K562 (cell line): Measurements from ENCODE around the gene IRAK3. TPM values are rescaled to one million over a fixed set of nuclear protein-coding genes. Genes with fewer than 3 reads are reported as not detected.

Source experiments
- ADNP ChIP-seq: fragments of 200-800 bp; sonication (Bioruptor generic); IDR thresholded peaks from 2 replicates; pipeline ENCODE4 v1.6.1; 2016; ENCODE audit warnings: missing genetic modification characterization, missing compliant biosample characterization
- BRD9 ChIP-seq: fragments of 450-650 bp; IDR thresholded peaks from 2 replicates; pipeline ENCODE4 v1.6.1; 2018; ENCODE audit warnings: low read depth; ENCODE audit not compliant: partially characterized antibody
- CBFA2T2 ChIP-seq: fragments of 450-650 bp; conservative IDR thresholded peaks from 2 replicates; pipeline ENCODE4 v1.6.1; 2017; ENCODE audit warnings: mild to moderate bottlenecking
- CTCFL ChIP-seq: IDR thresholded peaks from 2 replicates; pipeline ENCODE4 v1.6.1; 2011; ENCODE audit warnings: borderline replicate concordance, low read depth, mild to moderate bottlenecking, moderate library complexity, low read length; ENCODE audit not compliant: insufficient read depth, poor library complexity, severe bottlenecking
- DPF2 ChIP-seq: fragments of 450-650 bp; IDR thresholded peaks from 2 replicates; pipeline ENCODE4 v1.6.1; 2016
- HDAC3 ChIP-seq: fragments of 450-650 bp; IDR thresholded peaks from 2 replicates; pipeline ENCODE4 v1.6.1; 2018; ENCODE audit warnings: borderline replicate concordance, mild to moderate bottlenecking, moderate library complexity; ENCODE audit not compliant: partially characterized antibody
- HMBOX1 ChIP-seq: sonication (generic); IDR thresholded peaks from 2 replicates; pipeline ENCODE4 v1.6.1; 2016
- KAT2B ChIP-seq: IDR thresholded peaks from one replicate; pipeline ENCODE4 v1.6.1; 2012; ENCODE audit warnings: low read depth, mild to moderate bottlenecking, control low read depth, inconsistent platforms, low read length, moderate library complexity
- MXI1 ChIP-seq: IDR thresholded peaks from 2 replicates; pipeline ENCODE4 v1.6.1; 2011; ENCODE audit warnings: low read depth, mild to moderate bottlenecking, improper control_type of control experiment, low read length
- PTBP1 ChIP-seq: fragments of 200-400 bp; formaldehyde crosslinking; IDR thresholded peaks from 2 replicates; pipeline ENCODE4 v1.6.1; 2017; ENCODE audit warnings: low read depth, low read length
- RBM14 ChIP-seq: fragments of 200-400 bp; formaldehyde crosslinking; IDR thresholded peaks from 2 replicates; pipeline ENCODE4 v1.6.1; 2018; ENCODE audit warnings: low read depth, mild to moderate bottlenecking, low read length, moderate library complexity, borderline replicate concordance; ENCODE audit not compliant: insufficient read depth
- TCF7 ChIP-seq: sonication (generic); IDR thresholded peaks from 2 replicates; pipeline ENCODE4 v1.6.1; 2016; ENCODE audit warnings: antibody characterized with exemption, borderline replicate concordance
- TGIF2 ChIP-seq: sonication (generic); formaldehyde crosslinking; IDR thresholded peaks from 2 replicates; pipeline ENCODE4 v1.8.1; 2022; ENCODE audit warnings: mild to moderate bottlenecking, missing genetic modification reagents, moderate library complexity
- ZBTB17 ChIP-seq: fragments of 450-650 bp; formaldehyde crosslinking; IDR thresholded peaks from 2 replicates; pipeline ENCODE4 v1.4.0; 2020; ENCODE audit warnings: mild to moderate bottlenecking
- ZNF224 ChIP-seq: sonication (generic); formaldehyde crosslinking; IDR thresholded peaks from 2 replicates; pipeline ENCODE4 v1.8.0; 2022; ENCODE audit warnings: mild to moderate bottlenecking, missing genetic modification reagents
- ZNF318 ChIP-seq, 2 experiments: fragments of 450-650 bp; IDR thresholded peaks; 2 replicates each; pipeline ENCODE4 v1.6.1; 2016; ENCODE audit warnings: mild to moderate bottlenecking in 2 of 2, borderline replicate concordance in 1 of 2, low read depth in 1 of 2, moderate library complexity in 1 of 2
- polyA plus RNA-seq, 8 experiments: library from polyadenylated mRNA; depleted of rRNA in 4 of 8; stranded (reverse) in 5 of 8; unstranded in 3 of 8; fragments of >200 nt; fragmentation: Nextera tagmentation in 2 of 8; fragmentation: Illumina TruSeq in 1 of 8; extraction: Ambion mirVana in 2 of 8; extraction: Trizol in 1 of 8; gene quantifications; 2 replicates each; pipeline versions ENCODE4 v1.2.1 to v1.2.3, GENCODE V29; 2011 to 2014; ENCODE audit warnings: inconsistent platforms in 1 of 8, missing spikeins in 1 of 8
- total RNA-seq, 7 experiments: library from RNA; depleted of rRNA in 6 of 7; stranded (reverse); fragments of >200 nt in 6 of 7; fragmentation: Illumina TruSeq in 2 of 7; extraction: Trizol in 2 of 7; gene quantifications; 2 replicates each; pipeline versions ENCODE4 v1.2.1 to v1.2.3, GENCODE V29; 2011 to 2021; ENCODE audit warnings: low replicate concordance in 1 of 7

The IRAK3 gene
- total and polyA plus RNA-seq, 9 of the 15 experiments (the other 6 are each of a cell fraction or from before 2014, with no cell fraction given) = 0.06 to 0.09 (median 0.07) TPM; not detected in 6

- TF ChIP-seq ZNF318 (IDR thresholded peaks at IDR 0.05; ENCODE audit: borderline replicate concordance in 1 of 2, low read depth in 1 of 2) (no peak), CBFA2T2 (no peak), BRD9 (peak; percentile 2), ZNF224 (CRISPR knock-in tag) (no peak), HDAC3 (no peak), TGIF2 (CRISPR knock-in tag) (no peak), RBM14 (no peak), PTBP1 (no peak), CTCFL (no peak), MXI1 (no peak), HMBOX1 (peak; percentile 5; the same call in 1 of the 2 replicates), DPF2 (no peak), KAT2B (no peak), ZBTB17 (CRISPR knock-in tag) (0 out of 2 replicates have a peak, but pooled peaks have one; percentile 11), TCF7 (no peak), ADNP (tag) (no peak)
These were observed 113.8 kb downstream of the IRAK3 start (continued) for GRCh38 chr12:66302827-66303169.
